HG03066 (cell line): ENCODE data around the gene IFNB1.

Source experiments
- ATAC-seq: cut with Tn5 transposase; IDR thresholded peaks from one replicate; pipeline ENCODE4 v1.9.1; 2021; ENCODE audit warnings: low read depth; ENCODE audit not compliant: unreplicated experiment

The IFNB1 gene

GRCh38 chr9:21075484-21075883 lies 2.3 kb downstream of the IFNB1 start:
- no peak for ATAC-seq

GRCh38 chr9:21070906-21071305 lies 6.8 kb downstream of the IFNB1 start:
- no peak for ATAC-seq

- ATAC-seq, result no peak
Observed at GRCh38 chr9:21070171-21070571, 7.6 kb downstream of the IFNB1 start.

- ATAC-seq, result no peak
Observed at GRCh38 chr9:21060919-21061561, 16.7 kb downstream of the IFNB1 start.

DNA sequence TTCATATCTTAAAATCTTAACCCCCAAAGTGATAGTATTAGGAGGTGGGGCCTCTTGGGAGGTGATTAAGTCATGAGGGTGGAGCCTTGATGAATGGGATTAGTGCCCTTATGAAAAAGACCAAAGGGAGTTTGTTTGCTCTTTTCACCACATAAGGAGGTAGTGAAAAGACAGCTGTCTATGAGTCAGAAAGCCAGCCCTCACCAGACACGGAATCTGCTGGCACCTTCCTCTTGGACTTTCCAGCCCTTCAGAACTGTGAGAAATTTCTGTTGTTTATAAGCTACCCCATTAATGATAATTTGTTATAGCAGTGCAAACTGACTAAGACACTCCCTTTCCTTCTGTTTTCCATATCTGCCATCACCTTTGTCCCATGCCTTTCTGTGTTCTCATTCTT lies 20.8 kb downstream of the IFNB1 start:
- ATAC-seq, result no peak

- ATAC-seq, result no peak
Observed at GRCh38 chr9:21053851-21054250, 23.9 kb downstream of the IFNB1 start.

DNA sequence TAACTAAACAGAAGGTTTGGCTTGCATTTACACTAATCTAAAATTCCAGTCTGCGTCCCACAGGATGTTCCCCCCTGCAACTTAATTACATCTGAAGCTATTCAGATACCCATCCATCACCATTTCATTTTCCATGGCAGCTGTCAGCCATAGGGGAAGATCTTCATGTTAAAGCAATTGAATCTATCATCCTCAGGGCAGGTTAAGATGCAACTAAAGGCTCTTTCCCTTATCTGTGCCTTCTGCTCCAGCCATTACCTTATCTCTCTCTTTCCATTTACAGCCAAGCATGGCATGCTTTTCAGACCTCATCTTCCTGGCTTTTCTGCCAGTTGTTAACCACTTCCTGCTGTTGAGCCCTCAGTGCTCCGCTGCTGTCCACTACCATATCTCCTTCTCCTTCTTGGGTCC lies 30.5 kb downstream of the IFNB1 start:
- no peak for ATAC-seq

DNA sequence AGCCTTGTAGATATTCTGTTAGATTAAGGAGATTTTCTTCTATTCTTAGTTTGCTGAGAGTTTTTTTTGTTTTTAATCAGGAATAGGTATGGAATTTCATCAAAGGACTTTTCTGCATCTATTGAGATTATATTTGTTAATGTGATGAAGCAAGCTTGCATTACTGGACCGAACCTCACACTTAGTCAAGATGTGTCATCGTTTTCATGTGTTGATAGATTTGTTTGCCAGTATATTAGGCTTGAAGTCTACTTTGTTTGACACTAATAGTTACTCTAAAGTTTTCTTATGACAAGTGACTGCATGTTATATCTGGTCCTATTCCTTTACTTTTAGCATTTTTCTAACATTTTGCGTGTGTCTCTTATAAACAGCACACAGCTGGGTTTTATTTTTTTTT lies 33.9 kb downstream of the IFNB1 start:
- no peak for ATAC-seq

DNA sequence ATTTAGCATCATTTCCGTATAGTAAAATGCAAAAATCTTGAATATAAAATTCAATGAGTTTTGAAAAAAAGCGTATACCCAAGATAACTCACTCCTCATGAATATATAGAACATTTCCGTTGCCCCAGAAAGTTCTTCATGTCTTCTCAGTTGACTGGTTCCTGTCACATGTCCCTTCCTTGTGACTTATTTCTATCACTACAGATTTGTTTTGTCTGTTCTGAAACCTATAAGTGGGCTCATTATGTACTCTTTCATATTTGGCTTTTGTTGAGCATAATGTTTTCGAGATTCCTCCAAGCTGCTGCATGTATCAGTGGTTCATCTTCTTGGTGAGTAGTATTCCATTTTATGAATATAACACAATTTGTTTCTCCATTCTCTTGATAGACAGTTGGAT lies 35.3 kb downstream of the IFNB1 start:
- ATAC-seq, result no peak

- no peak for ATAC-seq
Observed at GRCh38 chr9:21039302-21039701, 38.4 kb downstream of the IFNB1 start.

- no peak for ATAC-seq
Observed at GRCh38 chr9:21037278-21037677, 40.5 kb downstream of the IFNB1 start.

- no peak for ATAC-seq
Observed at GRCh38 chr9:21031808-21032183, 45.9 kb downstream of the IFNB1 start.

DNA sequence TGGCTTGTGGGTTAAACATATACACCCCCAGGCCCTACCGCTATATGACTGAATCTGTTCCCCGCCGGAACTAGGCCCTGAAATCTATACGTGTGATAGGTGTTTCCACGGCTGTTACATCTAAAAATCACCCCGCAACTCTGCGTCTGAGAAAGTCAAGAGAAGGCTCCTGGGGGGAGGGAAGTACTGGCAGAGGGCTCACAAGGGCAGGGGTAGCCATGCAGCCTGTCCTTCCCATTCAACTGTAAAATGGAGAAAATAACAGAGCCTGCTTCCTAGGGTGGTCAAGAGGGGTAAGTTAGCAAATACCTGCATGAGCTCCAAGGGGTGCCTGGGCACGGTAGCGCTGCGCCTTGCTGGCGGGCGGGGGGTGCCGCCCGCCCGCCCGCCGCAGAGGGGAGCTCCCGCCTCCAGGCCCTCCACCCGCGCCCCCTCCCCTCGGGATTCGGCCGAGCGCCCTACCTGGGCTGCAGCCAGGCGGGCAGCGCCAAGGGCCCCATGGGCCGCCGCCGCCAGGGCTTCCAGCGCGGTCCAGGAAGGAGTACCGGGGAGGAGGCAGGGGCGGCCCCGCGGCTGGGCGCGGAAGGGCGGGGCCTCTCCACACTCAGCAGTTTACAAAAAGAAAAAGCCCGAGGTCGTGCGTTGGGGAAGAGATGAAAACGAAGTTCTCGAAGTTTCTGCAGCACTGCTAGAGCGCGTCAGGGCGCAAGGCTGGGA lies 46.5 kb downstream of the IFNB1 start, which contains the start of gene HACD4:
TSS of gene HACD4 (minus strand) at position 550 of the 717 bp plus-strand sequence. CDS start at position 500, 50 bp downstream.
- ATAC-seq, result peak; percentile 81

- peak; percentile 51 for ATAC-seq
Observed at GRCh38 chr9:21030389-21031035, 47.2 kb downstream of the IFNB1 start.

GRCh38 chr9:21029661-21030060 lies 48.1 kb downstream of the IFNB1 start:
- ATAC-seq, result no peak

DNA sequence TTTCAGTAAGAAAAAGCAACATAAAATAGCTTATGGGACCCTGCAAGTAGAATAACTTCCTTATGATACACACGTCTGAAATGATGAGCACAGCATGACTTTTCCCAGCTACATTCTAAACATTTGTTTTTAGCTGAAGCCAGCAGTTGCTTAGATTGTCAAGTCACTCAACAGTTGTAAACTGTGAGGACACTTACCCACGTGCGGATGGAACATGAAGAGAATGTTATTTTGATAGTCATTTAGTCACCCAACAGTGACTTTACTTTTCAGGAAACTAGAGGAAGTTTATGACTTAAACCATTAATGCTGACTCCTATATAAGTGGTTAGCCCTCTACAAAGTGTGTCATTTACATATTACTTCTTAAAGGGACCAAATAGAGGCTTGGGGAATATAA lies 49.3 kb downstream of the IFNB1 start:
- ATAC-seq, result no peak

GRCh38 chr9:21027295-21027694 lies 50.4 kb downstream of the IFNB1 start:
- no peak for ATAC-seq
